ENCODE measurements around the gene ZFP36.

The ZFP36 gene

GRCh38 chr19:39403331-39404312 lies 3.0 kb upstream of the ZFP36 start:
- FAIRE-seq, result no peak

DNA sequence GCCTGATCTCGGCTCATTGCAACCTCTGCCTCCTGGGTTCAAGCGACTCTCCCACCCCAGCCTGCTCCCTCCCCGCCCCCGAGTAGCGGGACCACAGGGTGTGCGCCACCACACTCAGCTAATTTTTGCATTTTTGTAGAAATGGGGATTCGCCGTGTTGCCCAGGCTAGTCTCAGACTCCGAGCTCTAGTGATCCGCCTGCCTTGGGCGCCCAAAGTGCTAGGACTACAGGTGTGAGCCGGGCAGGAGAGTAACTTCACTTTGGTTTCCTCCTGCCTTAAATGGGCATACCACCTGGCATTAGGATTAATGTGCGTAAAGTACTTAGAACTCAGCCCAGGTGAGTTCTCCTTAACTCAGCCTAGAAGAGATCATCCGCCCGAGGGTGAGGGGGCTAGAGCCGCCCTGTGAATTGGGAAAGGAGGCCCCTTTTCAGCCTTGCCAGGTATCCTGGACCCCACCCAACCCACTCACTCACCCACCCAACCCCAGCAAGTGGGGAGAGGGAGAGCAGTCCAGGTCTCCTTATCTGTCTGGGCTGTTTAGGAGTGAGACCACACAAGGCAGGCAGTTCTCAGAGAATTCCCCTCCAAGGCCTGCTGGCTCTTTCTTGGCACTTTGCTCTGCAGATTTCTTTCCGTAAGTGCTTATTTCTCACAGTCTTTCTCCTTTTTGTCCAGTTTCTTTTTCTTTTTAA lies 1.2 kb upstream of the ZFP36 start:
- DNase-seq (ENCODE audit: insufficient read length, low spot score), result no peak
- no peak for FAIRE-seq

More at GRCh38 chr19:39403331-39404312, 3.0 kb upstream of the ZFP36 start:
- no peak for DNase-seq (ENCODE audit: insufficient read length, low spot score)

- no peak for DNase-seq (ENCODE audit: insufficient read length, low spot score)
Observed at GRCh38 chr19:39405958-39406655, 540 bp upstream of the ZFP36 start.

DNA sequence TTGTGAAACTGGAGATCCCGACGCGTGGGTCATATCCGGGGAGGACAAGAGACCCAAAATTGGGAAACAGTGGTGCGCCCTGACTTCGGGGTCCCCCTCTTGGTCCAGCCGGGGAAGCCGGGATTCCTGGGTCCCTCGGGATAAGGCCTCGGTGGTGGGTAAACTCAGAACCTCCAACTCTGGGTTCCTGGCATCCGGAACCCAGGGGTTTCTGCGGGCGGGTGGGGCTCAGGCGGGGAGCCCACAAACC lies 688 bp downstream of the ZFP36 start:
- DNase-seq (ENCODE audit: insufficient read length, low spot score) (no peak), FAIRE-seq (peak; percentile 40)

More at GRCh38 chr19:39405958-39406655, 540 bp upstream of the ZFP36 start:
- peak; percentile 66 for FAIRE-seq

DNA sequence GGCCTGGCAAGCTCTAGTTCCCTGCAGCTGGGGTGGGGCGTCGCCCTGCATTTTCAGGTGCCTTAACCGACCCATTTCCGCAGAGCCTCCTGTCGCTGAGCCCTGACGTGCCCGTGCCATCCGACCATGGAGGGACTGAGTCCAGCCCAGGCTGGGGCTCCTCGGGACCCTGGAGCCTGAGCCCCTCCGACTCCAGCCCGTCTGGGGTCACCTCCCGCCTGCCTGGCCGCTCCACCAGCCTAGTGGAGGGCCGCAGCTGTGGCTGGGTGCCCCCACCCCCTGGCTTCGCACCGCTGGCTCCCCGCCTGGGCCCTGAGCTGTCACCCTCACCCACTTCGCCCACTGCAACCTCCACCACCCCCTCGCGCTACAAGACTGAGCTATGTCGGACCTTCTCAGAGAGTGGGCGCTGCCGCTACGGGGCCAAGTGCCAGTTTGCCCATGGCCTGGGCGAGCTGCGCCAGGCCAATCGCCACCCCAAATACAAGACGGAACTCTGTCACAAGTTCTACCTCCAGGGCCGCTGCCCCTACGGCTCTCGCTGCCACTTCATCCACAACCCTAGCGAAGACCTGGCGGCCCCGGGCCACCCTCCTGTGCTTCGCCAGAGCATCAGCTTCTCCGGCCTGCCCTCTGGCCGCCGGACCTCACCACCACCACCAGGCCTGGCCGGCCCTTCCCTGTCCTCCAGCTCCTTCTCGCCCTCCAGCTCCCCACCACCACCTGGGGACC lies 1.2 kb downstream of the ZFP36 start:
- DNase-seq (ENCODE audit: insufficient read length, low spot score), result no peak
- FAIRE-seq, result no peak

- FAIRE-seq, result no peak
- DNase-seq (ENCODE audit: insufficient read length, low spot score), result no peak
Observed at GRCh38 chr19:39408392-39409207, 2.0 kb downstream of the ZFP36 start.

DNA sequence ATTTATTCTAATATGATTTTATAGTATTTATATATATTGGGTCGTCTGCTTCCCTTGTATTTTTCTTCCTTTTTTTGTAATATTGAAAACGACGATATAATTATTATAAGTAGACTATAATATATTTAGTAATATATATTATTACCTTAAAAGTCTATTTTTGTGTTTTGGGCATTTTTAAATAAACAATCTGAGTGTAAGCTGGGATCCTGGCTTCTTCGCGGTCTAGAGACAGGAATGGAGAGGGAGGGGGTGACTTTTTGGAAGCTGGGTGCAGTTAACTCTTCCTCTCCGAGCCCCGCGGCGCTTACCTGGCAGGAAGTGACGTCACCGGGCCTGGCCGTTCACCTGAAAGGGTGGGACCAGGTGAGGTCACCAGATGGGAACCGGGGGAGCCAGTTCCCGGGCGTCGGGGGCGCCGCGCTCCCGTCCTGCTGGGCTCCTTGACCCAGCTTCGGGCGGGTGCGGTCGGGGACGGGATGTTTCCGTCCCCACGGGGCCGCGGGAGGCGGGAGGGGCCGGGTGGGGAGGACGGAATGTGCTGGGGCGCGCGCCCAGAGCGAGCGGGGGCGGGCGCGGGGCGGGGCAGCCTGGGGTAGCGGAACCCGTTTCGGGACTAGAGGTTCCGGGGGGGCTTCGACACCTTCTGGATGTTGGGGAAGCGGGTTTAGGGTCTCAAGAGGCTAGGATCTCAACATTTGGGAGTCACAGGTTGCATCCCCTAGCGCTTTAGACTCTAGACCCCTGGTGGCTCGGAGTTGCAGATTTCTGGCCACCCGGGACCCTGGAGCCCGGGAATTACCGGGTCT lies 2.8 kb downstream of the ZFP36 start:
- peak; percentile 40 for FAIRE-seq

GRCh38 chr19:39410017-39410830 lies 3.6 kb downstream of the ZFP36 start:
- FAIRE-seq (peak; percentile 95), DNase-seq (ENCODE audit: insufficient read length, low spot score) (no peak)

More for the DNA sequence above, 2.8 kb downstream of the ZFP36 start:
- no peak for DNase-seq (ENCODE audit: insufficient read length, low spot score)

- DNase-seq (ENCODE audit: insufficient read length, low spot score) (no peak), FAIRE-seq (no peak)
Observed at GRCh38 chr19:39410831-39411080, 4.1 kb downstream of the ZFP36 start.

DNA sequence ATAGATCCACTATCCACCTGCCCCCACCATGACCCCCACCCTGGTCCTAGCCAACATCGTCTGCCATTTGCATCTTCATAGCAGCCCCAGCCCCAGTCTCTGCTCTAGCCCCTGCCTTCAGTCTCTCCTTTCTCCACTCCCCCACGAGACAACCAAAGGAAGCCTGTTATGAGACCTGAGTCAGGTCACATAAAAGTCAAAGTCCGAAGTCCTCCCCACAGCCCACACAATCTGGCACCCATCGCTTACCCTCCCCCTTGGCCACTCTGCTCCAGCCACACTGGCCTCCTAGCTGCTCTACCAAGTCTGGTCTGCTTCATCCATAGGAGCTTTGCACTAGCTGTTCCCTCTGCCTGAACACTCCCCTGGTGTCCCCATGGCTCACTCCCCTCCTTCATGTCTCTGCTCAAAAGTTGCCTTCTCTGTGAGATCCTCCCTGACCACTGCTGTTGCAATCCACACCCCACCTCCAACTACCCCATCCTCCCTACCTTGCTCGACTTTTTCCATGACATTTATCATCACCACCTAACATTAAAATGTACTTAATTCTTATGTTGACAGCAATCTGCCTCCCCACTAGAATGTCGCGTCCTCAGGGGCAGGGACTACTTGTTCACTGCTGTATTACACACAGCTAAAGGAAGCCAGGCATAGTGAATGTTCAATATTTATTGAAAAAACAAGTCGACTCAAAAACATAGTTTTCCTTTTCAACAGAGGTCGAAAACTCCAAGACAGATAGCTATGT lies 4.6 kb downstream of the ZFP36 start:
- no peak for DNase-seq (ENCODE audit: insufficient read length, low spot score)
- FAIRE-seq, result peak; percentile 93

DNA sequence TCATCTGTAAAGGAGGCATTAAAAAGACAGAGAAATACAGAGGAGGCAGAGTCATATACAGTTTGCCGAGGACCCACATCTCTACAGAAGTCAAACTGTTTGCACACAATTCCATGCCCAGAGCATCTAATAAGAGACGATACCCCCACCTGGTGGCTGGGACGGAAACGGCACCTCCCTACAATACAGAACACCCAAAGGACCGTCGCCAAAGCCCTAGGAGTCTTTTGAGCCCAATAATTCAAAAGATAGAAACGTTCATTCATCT lies 5.1 kb downstream of the ZFP36 start:
- FAIRE-seq (peak; percentile 98), DNase-seq (ENCODE audit: insufficient read length, low spot score) (no peak)

DNA sequence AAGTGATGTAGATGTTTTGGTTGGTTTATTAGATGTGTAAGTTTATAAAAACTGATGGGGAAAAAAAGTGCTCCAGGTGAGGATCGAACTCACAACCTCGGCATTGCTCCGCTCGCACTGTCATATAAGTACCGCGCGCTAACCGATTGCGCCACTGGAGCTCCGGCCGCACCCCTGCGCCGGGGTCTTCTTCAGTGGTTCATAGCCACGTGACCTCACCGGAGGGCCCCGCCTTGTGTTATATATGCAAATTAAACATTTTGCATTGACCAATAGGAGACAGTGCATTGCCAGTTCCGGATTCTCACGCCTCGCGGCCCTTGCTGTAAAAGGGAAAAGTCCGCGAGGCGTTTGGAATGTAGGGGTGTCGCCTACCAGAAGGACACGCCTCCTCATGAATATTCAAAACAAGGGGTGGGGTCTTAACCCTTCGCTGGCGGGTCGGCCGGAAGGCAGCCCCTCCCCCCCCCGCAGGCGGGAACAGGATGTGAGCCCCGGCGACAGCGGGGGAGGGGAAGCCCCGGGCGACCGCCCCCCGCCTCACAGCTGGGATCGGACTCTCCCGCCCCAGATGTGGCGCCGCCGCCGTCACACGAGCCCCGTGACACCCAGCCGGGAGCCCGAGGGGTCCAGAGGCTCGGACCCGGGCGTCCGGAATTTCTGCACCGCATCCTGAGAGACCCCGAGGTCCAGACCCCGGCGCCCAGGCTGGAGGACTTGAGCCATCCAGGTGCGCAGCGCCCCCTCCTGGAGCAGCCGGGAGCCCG lies 5.6 kb downstream of the ZFP36 start, which contains the start of gene PLEKHG2:
Gene PLEKHG2, plus strand, starts transcription at position 570 of the 767 bp plus-strand sequence. CDS start 1,418 bp downstream, outside the sequence.
- DNase-seq (ENCODE audit: insufficient read length, low spot score) (peak; percentile 94), FAIRE-seq (no peak)

- DNase-seq (ENCODE audit: insufficient read length, low spot score) (no peak), FAIRE-seq (peak; percentile 73)
Observed at GRCh38 chr19:39412867-39413271, 6.2 kb downstream of the ZFP36 start.

- DNase-seq (ENCODE audit: insufficient read length, low spot score) (no peak), FAIRE-seq (no peak)
Observed at GRCh38 chr19:39413272-39413910, 6.7 kb downstream of the ZFP36 start.

- FAIRE-seq (no peak), DNase-seq (ENCODE audit: insufficient read length, low spot score) (no peak)
Observed at GRCh38 chr19:39413911-39414608, 7.4 kb downstream of the ZFP36 start.
